HepG2 (cell line): ENCODE data around the gene PCDHB2. TPM values are rescaled to one million over a fixed set of nuclear protein-coding genes. Genes with fewer than 3 reads are reported as not detected.

Experiments used
- ADNP ChIP-seq: sonication (generic); formaldehyde crosslinking; IDR thresholded peaks from 2 replicates; pipeline ENCODE4 v1.4.0; 2020; ENCODE audit warnings: missing genetic modification reagents
- CHD2 ChIP-seq: IDR thresholded peaks from 2 replicates; pipeline ENCODE4 v1.6.1; 2011; ENCODE audit warnings: low read depth, low read length, improper control_type of control experiment
- CREB1 ChIP-seq, 2 experiments: fragments of 450-650 bp in 1 of 2; IDR thresholded peaks; 2 replicates each; pipeline ENCODE4 v1.6.1; 2016 to 2017; ENCODE audit warnings: control low read depth in 1 of 2, mild to moderate bottlenecking in 1 of 2, missing compliant biosample characterization in 1 of 2, missing genetic modification characterization in 1 of 2
- GLI4 ChIP-seq: sonication (generic); formaldehyde crosslinking; IDR thresholded peaks from 2 replicates; pipeline ENCODE4 v1.5.1; 2020; ENCODE audit warnings: missing genetic modification reagents, mild to moderate bottlenecking, moderate library complexity, borderline replicate concordance
- KDM5A ChIP-seq: fragments of 200-600 bp; sonication (generic); IDR thresholded peaks from 2 replicates; pipeline ENCODE4 v1.7.0; 2018; ENCODE audit warnings: antibody characterized with exemption, mild to moderate bottlenecking, low read length, borderline replicate concordance
- KDM5B ChIP-seq: sonication (generic); formaldehyde crosslinking; IDR thresholded peaks from 2 replicates; pipeline ENCODE4 v1.4.0; 2020; ENCODE audit warnings: missing genetic modification reagents, mild to moderate bottlenecking, borderline replicate concordance
- KMT2B ChIP-seq: IDR thresholded peaks from 2 replicates; pipeline ENCODE4 v1.6.1; 2016; ENCODE audit warnings: missing genetic modification reagents, missing compliant biosample characterization
- MEIS2 ChIP-seq: sonication (generic); formaldehyde crosslinking; IDR thresholded peaks from 2 replicates; pipeline ENCODE4 v1.9.0; 2021; ENCODE audit warnings: mild to moderate bottlenecking, missing genetic modification reagents
- PHF8 ChIP-seq: sonication (generic); formaldehyde crosslinking; IDR thresholded peaks from 2 replicates; pipeline ENCODE4 v1.5.0; 2020; ENCODE audit warnings: missing genetic modification reagents
- RBM22 ChIP-seq: fragments of 200-400 bp; formaldehyde crosslinking; optimal IDR thresholded peaks from 2 replicates; pipeline ENCODE3; 2017; ENCODE audit warnings: mild to moderate bottlenecking, low read length, moderate library complexity
- REXO4 ChIP-seq: sonication (generic); formaldehyde crosslinking; IDR thresholded peaks from 2 replicates; pipeline ENCODE4 v1.8.0; 2022; ENCODE audit warnings: missing genetic modification reagents, mild to moderate bottlenecking, borderline replicate concordance
- RNF2 ChIP-seq: fragments of 450-650 bp; conservative IDR thresholded peaks from 2 replicates; pipeline ENCODE4 v1.6.1; 2016; ENCODE audit warnings: low read depth
- TAF1 ChIP-seq: sonication (generic); formaldehyde crosslinking; IDR thresholded peaks from 2 replicates; pipeline ENCODE4 v1.4.0; 2020; ENCODE audit warnings: missing genetic modification reagents
- ZNF207 ChIP-seq: fragments of 450-650 bp; IDR thresholded peaks from 2 replicates; pipeline ENCODE4 v1.6.1; 2016; ENCODE audit warnings: antibody characterized with exemption, borderline replicate concordance
- ZNF24 ChIP-seq: fragments of 450-650 bp; IDR thresholded peaks from 2 replicates; pipeline ENCODE4 v1.6.1; 2017; ENCODE audit warnings: antibody characterized with exemption, mild to moderate bottlenecking
- ZNF333 ChIP-seq: sonication (generic); formaldehyde crosslinking; IDR thresholded peaks from 2 replicates; pipeline ENCODE4 v1.4.0; 2020; ENCODE audit warnings: mild to moderate bottlenecking, missing genetic modification reagents, borderline replicate concordance
- ZNF468 ChIP-seq: sonication (generic); formaldehyde crosslinking; IDR thresholded peaks from 2 replicates; pipeline ENCODE4 v1.8.0; 2022; ENCODE audit warnings: mild to moderate bottlenecking, moderate library complexity, missing genetic modification reagents
- ZNF552 ChIP-seq: sonication (generic); formaldehyde crosslinking; IDR thresholded peaks from 2 replicates; pipeline ENCODE4 v1.9.0; 2022; ENCODE audit warnings: missing genetic modification reagents, mild to moderate bottlenecking, borderline replicate concordance
- ZNF572 ChIP-seq: sonication (generic); formaldehyde crosslinking; IDR thresholded peaks from 2 replicates; pipeline ENCODE4 v1.5.1; 2020; ENCODE audit warnings: mild to moderate bottlenecking, missing genetic modification reagents
- ZNF773 ChIP-seq: sonication (generic); formaldehyde crosslinking; IDR thresholded peaks from 2 replicates; pipeline ENCODE4 v1.4.0; 2020; ENCODE audit warnings: missing genetic modification reagents, borderline replicate concordance
- ZNF790 ChIP-seq: sonication (generic); formaldehyde crosslinking; IDR thresholded peaks from 2 replicates; pipeline ENCODE4 v1.8.0; 2022; ENCODE audit warnings: missing genetic modification reagents, mild to moderate bottlenecking, borderline replicate concordance
- polyA plus RNA-seq, 8 experiments: library from polyadenylated mRNA; depleted of rRNA in 3 of 8; stranded (reverse) in 7 of 8; unstranded in 1 of 8; fragments of >200 nt; fragmentation: Illumina TruSeq in 4 of 8; extraction: Trizol in 4 of 8; gene quantifications; 2 replicates each; pipeline versions ENCODE4 v1.2.1 to v1.2.3, GENCODE V29; 2011 to 2016; ENCODE audit warnings: low read depth in 4 of 8, missing spikeins in 1 of 8, mixed read lengths in 1 of 8; ENCODE audit not compliant: insufficient read depth in 1 of 8
- total RNA-seq, 5 experiments: library from RNA; depleted of rRNA; stranded (reverse); fragments of >200 nt; fragmentation: Illumina TruSeq; extraction: Trizol; gene quantifications; 2 replicates each; pipeline ENCODE4 v1.2.3, GENCODE V29; 2016; ENCODE audit warnings: low read depth in 1 of 5
- TF ChIP-seq, protein P1 (sequence below): sonication (generic); formaldehyde crosslinking; IDR thresholded peaks from 2 replicates; pipeline ENCODE4 v1.8.0; 2022; ENCODE audit warnings: missing genetic modification reagents, low read depth, mild to moderate bottlenecking, borderline replicate concordance
- TF ChIP-seq, protein P2 (sequence below): IDR thresholded peaks from 2 replicates; pipeline ENCODE4 v1.6.1; 2016; ENCODE audit warnings: mild to moderate bottlenecking
- TF ChIP-seq, protein P3 (sequence below), 2 experiments: IDR thresholded peaks; 2 replicates each; pipeline ENCODE4 v1.6.1; 2011 to 2012; ENCODE audit warnings: low read length in 2 of 2, borderline replicate concordance in 1 of 2, low read depth in 1 of 2, mild to moderate bottlenecking in 1 of 2, moderate library complexity in 1 of 2
- TF ChIP-seq, protein P4 (sequence below): IDR thresholded peaks from 2 replicates; pipeline ENCODE4 v1.6.1; 2018; ENCODE audit warnings: missing genetic modification reagents, mild to moderate bottlenecking, missing compliant biosample characterization

PCDHB2 gene
- total and polyA plus RNA-seq, 2 of the 13 experiments (the other 11 are each of a cell fraction or from before 2014, with no cell fraction given) = 7.1 to 7.5 TPM

DNA sequence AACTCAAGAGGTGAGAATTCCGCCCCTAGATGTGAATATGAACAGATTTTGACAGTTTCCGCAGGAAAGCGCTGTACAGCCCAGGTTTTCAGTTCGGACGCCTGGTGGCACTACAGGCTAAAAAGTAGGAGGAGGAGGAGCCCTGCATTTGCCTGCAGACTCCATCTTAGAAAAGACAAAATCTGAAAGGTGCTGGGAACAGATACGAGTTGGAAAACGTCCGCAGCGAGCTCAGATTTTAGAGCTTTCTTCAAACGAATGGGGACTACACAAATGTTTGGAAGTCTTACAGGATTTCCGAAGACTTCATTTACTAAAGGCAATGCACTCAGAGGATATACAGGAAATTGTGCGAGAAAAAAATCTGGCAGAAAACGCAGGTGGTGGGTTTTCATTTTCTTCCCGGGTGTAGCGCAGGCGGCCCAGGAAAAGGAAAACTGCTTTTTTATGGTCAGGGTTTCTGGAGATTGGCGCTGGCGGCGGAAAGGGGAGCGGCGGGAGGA, 9.9 kb upstream of the PCDHB2 start (continued):
- TF ChIP-seq ZNF790 (no peak), ZNF24 (0 out of 2 replicates have a peak, but pooled peaks have one; percentile 14), ZNF552 (CRISPR knock-in tag) (no peak), ZNF773 (CRISPR knock-in tag) (no peak), RBM22 (no peak), GLI4 (CRISPR knock-in tag) (no peak), REXO4 (CRISPR knock-in tag) (no peak), KDM5A (no peak), TAF1 (CRISPR knock-in tag) (peak; percentile 19; the same call in 1 of the 2 replicates), KMT2B (CRISPR knock-in tag) (no peak), RNF2 (no peak), MEIS2 (CRISPR knock-in tag) (peak; percentile 23; the same call in 1 of the 2 replicates), CHD2 (no peak), KDM5B (CRISPR knock-in tag) (no peak), CREB1 (IDR thresholded peaks at IDR 0.05) (no peak), CREB1 (CRISPR knock-in tag; IDR thresholded peaks at IDR 0.05) (no peak), ZNF333 (CRISPR knock-in tag) (no peak), PHF8 (CRISPR knock-in tag) (peak; percentile 31; the same call in 1 of the 2 replicates), ZNF207 (no peak), ZNF468 (no peak), ZNF572 (CRISPR knock-in tag) (no peak), ADNP (no peak)
- TF ChIP-seq, protein P1, sequence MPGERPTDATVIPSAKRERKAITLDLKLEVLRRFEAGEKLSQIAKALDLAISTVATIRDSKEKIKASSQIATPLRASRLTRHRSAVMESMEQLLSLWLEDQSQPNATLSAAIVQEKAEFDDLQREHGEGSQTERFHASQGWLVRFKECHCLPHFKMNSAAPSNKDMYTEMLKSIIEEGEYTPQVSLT = no peak
- TF ChIP-seq, protein P2, sequence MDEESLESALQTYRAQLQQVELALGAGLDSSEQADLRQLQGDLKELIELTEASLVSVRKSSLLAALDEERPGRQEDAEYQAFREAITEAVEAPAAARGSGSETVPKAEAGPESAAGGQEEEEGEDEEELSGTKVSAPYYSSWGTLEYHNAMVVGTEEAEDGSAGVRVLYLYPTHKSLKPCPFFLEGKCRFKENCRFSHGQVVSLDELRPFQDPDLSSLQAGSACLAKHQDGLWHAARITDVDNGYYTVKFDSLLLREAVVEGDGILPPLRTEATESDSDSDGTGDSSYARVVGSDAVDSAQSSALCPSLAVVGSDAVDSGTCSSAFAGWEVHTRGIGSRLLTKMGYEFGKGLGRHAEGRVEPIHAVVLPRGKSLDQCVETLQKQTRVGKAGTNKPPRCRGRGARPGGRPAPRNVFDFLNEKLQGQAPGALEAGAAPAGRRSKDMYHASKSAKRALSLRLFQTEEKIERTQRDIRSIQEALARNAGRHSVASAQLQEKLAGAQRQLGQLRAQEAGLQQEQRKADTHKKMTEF = peak; percentile 51; the same call in 1 of the 2 replicates
- TF ChIP-seq, protein P3, sequence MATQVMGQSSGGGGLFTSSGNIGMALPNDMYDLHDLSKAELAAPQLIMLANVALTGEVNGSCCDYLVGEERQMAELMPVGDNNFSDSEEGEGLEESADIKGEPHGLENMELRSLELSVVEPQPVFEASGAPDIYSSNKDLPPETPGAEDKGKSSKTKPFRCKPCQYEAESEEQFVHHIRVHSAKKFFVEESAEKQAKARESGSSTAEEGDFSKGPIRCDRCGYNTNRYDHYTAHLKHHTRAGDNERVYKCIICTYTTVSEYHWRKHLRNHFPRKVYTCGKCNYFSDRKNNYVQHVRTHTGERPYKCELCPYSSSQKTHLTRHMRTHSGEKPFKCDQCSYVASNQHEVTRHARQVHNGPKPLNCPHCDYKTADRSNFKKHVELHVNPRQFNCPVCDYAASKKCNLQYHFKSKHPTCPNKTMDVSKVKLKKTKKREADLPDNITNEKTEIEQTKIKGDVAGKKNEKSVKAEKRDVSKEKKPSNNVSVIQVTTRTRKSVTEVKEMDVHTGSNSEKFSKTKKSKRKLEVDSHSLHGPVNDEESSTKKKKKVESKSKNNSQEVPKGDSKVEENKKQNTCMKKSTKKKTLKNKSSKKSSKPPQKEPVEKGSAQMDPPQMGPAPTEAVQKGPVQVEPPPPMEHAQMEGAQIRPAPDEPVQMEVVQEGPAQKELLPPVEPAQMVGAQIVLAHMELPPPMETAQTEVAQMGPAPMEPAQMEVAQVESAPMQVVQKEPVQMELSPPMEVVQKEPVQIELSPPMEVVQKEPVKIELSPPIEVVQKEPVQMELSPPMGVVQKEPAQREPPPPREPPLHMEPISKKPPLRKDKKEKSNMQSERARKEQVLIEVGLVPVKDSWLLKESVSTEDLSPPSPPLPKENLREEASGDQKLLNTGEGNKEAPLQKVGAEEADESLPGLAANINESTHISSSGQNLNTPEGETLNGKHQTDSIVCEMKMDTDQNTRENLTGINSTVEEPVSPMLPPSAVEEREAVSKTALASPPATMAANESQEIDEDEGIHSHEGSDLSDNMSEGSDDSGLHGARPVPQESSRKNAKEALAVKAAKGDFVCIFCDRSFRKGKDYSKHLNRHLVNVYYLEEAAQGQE (IDR thresholded peaks at IDR 0.05; ENCODE audit: borderline replicate concordance in 1 of 2, low read depth in 1 of 2, low read length in 2 of 2) = no peak
- TF ChIP-seq, protein P4, sequence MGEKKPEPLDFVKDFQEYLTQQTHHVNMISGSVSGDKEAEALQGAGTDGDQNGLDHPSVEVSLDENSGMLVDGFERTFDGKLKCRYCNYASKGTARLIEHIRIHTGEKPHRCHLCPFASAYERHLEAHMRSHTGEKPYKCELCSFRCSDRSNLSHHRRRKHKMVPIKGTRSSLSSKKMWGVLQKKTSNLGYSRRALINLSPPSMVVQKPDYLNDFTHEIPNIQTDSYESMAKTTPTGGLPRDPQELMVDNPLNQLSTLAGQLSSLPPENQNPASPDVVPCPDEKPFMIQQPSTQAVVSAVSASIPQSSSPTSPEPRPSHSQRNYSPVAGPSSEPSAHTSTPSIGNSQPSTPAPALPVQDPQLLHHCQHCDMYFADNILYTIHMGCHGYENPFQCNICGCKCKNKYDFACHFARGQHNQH (CRISPR knock-in tag) = no peak
